NCI-H1436 treated with DMSO at 0.1 percent for 48 hours (cell line): Measurements from ENCODE around the gene ZDHHC5.
"Not testable (repeated sequence)": the region's sequence is repeated elsewhere in the genome, so short reads cannot be mapped to it uniquely, and the experiment has no call there.

Source experiments
- DNase-seq: peaks from one replicate; lab custom pipeline; 2025; lab: John Stamatoyannopoulos, UW

The ZDHHC5 gene

DNA sequence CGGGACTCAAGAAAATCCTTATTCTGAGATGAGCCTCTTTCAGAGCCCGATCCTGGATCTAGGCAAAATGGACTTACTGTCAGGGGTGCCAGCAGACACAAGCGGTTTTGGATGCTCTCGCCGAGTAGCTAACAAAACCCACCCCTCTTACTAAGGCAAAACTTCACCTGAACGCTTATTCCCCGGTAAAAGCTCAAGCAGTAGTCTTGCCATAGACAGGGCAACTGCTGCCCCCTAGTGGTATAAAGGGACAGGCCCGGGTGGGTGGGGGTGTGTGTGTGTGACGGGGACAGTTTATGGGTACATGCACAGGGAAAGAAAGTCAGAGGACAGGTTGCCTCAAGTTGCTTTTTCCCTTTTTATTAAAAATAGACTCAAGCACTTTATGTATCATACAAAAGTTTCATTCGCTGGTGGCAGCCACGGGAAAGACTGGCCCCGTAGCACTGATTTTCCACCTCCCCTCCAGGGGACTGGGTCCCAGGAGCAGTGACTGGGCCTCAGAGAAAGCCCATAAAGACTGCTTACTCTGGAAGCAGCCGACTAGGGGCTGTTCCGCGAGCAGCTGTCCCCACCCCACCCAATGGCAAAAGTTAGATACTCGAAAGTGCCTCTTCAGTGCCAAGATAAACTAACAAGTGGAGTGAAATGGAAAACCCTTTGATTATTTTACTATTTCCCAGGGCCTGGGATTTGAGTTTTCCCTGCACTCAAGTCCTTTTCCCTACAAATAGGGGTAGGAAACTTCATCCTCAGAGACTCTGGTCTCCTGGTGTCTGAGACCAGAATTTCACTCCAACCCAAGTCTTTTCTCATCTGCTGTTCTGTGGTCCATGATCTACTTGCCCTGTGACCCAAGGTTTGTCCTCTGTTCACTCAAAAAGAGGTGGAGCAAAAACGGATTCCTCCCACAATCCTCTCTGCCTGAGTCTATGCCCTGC, 22.9 kb upstream of the ZDHHC5 start:
- no peak for DNase-seq

DNA sequence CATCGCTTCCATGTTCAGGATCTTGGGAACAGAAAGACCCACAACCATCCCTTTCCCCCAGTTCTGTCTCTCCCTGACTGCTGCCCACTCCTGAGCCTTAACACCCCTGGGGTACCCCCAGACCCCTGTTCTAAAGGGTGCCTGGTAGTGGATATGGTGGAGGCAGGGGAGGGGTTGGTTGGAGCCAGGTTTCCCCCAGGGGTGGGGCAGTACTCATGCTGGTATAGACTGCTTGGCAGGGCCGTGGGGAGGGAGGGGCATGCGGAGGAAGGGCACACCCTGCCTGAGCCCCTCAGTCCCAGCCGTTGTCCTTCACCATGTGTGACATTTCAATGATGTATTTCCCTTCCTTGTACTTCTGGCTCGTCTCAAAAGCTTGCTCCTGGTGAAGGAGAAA, 22.2 kb upstream of the ZDHHC5 start:
- no peak for DNase-seq

DNA sequence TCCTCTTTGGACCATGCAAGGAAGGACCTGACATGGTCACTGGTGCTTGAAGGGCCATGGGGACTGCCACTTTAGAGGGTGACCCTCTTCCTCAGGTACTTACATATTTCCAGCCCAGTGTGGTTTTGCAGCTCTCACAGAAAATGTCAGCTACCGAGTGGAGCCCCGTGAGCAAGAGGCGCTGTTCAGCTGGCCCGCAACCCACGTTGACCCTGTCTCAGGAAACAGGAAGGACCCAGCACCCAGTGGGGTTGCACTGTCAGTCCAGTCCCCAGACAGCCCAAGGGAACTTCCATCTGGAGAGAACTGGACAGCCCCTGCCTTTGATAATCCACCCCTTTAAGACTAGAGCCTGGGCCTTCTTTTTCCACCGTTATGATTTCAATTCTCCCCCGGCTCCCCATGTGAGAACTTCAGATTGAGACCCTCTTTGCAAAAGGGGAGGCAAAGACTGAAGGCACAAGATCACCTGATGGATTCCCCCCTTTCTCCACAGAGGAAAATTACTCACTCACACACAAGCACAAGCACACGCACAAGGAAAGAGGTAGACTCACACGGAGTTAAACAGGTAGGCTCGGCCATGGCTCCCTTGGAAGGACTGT, 21.6 kb upstream of the ZDHHC5 start:
- no peak for DNase-seq

DNA sequence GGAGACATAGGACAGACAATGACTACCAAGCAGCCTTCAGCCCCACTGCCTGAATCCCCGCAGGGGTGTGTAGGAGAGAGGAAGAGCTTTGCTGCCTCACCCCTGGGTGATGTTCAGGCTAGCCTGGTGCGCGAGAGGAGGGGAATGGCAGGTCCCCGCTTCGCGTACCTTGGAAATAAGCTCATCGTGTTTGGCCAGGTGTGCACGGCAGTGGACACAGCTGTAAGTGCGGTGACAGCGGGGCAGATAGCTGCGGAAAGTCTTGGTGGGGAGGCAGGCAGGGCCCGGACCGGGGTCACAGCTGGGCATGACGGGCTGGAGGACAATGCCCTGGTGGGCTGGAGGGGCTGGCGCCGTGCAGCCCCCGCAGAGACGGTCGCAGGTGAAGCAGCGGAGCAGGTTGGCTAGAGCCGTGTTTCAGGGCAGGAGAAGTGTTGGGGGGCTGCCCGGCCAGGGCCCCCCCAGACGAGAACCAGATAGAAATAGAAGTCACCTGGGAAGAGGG, 21.1 kb upstream of the ZDHHC5 start:
- DNase-seq = no peak

DNA sequence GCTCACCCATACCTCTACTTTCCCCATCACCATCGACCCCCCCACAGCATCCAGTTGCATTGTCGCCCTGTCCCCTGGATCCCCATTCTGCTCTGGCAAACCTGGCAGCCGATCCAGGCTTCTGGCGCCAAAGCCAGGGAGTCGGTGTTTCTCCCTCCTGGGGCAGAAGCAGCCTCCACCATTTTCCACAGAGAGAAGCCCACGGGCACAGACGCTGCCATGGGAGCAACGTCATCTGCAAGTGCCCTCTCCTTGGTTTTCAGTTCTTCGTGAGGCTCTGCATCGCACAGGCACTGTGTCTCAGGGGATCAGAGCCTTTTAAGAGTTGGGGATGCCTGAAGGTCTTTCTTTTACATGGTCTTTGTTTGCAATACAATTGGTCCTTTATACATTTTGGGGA, 20.5 kb upstream of the ZDHHC5 start:
- no peak for DNase-seq

DNA sequence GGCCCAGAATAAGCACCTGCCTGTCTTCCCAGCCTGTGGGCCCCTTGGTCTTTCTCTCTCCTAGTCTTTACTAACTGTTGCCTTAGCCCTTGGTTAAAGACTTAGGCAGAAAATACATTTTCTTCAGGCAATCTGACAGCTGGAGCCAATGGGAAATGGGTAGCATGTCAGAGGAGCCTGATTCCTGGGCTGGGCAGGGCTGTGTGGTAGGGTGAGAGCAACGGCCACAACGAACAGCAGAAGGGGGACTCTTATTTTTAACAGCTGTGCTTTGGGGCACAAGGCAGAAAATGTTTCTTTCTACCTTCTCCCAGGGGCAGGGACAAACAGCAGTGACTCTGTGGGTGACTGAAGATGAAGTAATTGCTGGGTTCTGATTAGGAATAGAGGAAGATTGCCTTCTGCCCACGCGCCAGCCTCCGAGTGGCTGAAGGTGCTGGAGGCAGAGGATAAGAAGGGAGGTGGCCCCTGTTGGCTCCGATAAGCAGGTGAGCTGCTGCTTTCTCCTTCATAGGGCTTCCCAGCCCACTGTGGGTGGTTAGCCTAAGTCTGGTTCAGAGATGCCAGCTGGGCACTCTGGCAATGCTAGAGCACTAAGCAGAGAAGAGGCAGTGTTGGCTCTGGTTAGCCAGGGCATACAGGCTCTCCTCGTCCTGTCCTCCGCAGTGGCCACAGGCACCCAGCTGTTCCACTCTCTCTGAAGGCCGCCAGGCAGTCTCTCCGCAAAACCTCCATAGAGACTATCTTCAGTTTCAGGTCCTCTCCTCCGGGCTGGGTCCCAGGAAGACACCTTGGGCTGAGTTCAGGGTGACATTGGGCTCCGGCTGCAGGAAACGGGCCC, 19.7 kb upstream of the ZDHHC5 start:
- DNase-seq = no peak

DNA sequence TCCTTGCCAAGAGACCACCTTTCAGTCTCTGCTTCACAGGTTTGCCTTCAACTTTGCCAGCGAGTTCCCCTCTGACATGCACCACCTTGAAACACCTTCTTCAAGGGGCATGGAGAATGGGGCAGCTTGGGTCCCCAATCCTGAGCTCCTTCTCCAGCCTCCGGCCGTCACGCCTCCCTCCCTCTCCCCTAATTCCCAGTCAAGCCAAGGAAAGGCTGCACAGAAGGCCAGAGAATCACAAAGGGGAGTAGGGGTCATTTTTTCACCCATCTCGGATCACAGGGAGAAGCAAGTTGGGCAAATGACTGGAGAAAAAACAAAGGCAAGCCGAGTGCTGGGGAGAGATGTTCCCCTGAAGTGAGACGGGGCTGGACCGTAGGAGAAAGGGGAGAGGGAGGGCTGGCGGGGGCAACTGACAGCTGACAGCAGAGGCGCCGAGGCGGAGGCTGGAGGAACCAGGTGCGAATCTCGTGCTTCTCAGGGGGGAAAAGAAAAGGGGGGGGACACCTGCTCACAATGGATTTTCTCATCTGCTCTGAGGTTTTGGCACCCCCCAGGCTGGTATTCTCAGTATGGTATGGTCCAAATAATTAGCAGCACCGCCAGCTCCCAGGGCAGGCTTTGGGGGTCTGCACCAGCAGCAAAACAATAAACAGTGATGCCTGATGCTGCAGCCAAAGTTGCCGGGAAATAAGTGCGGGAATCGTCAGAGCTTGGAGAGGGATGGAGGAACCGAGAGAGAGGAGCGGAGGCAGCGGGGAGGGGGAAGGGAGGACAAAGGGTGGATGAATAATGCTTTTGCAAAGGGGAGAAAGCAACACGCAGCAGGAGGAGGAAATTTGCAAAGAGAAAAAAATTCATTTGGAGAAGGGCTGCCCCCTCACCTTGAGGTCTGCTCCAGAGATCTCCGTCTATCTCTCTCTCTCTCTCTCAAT, 18.8 kb upstream of the ZDHHC5 start:
- DNase-seq = no peak

DNA sequence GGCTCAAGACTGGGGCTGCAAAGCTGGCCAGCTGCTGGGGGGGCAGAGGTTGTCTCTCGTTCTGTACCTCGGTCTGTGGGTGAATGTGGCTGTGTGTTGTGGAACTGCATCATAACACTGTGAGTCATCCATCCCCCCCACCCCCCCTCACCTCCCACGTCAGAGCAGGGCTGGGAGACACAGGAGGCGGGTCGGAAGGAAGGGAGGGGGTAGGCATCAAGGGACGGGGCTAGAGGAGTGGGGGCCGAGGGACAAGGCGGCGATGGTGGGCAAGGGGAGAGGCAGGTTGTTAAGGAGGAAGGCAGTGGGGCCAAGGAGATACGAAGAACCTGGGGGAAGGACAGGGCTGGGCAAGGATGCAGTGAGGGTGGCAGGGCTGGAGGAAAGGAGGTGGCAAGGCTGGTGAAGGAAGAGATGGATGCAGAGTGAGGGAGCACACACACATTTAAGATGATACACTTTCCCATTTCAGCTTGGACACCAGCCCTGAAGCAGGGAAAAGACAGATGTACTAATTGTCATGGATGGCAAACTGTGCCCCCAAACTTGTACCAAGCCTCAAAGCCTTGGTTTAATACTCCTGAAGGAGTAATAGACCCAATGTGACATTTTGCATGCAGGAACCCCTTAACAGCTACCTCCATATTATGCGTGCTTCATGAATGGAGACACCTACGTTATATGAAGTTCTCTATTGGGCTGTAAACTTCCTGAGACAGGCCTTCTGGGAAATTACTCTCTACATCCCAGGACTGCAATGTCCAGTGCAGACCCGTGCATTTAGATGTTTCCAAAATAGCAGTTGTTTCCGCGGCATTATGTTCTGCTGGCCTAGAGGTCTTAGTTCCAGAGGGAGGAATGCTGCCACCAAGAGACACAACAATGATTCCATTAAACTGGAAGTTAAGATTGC, 17.8 kb upstream of the ZDHHC5 start, which contains the start of gene YPEL4:
TSS of gene YPEL4 (minus strand) at position 87 of the 913 bp plus-strand sequence. CDS start 2,805 bp downstream, outside the sequence.
- no peak for DNase-seq

DNA sequence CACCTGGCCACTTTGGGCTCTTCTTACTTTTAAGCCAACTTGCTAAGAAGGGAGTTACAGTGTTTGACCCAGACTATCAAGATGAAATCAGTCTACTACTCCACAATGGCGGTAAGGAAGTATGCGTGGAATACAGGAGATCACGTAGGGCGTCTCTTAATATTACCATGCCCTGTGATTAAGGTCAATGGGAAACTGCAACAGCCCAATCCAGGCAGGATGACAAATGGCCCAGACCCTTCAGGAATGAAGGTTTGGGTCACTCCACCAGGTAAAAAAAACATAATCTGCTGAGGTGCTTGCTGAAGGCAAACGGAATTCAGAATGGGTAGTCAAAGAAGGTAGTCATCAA, 17.2 kb upstream of the ZDHHC5 start:
- DNase-seq = no peak

DNA sequence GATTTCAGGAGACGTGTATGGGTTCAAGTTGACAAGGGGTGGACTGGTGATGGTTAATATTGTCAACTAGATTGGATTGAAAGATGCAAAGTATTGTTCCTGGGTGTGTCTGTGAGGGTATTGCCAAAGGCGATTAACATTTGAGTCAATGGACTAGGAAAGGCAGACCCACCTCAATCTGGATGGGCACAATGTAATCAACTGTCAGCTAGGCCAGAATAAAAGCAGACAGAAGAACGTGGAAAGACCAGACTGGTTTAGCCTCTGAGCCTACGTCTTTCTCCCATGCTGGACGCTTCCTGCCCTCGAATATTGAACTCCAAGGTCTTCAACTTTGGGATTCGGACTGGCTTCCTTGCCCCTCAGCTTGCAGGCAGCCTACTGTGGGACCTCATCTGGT, 16.5 kb upstream of the ZDHHC5 start:
- no peak for DNase-seq

DNA sequence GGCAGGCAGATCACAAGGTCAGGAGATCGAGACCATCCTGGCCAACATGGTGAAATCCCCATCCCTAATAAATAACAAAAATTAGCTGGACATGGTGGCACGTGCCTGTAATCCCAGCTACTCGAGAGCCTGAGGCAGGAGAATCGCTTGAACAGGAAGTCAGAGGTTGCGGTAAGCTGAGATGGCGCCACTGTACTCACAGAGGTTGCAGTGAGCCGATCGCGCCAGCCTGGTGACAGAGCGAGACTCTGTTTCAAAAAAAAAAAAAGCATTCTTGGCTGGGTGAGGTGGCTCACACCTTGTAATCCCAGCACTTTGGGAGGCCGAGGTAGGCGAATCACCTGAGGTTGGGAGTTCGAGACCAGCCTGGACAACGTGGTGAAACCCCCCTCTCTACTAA, 15.7 kb upstream of the ZDHHC5 start:
- DNase-seq = not testable (repeated sequence)

DNA sequence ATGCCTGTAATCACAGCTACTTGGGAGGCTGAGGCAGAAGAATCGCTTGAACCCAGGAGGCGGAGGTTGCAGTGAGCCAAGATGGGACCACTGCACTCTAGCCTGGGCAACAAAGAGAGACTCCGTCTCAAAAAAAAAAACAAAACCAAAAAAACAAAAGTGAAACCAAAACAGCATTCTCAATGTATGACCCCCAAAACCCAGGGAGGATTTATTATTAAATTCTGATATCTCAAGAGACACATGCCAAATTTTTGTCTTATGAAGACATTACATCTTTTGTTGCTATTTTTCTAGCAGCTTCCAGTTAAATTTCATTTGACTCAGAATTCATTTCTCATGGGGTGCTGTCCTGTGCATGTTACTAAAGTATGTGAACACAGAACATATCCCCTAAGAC, 15.3 kb upstream of the ZDHHC5 start:
- DNase-seq = no peak

DNA sequence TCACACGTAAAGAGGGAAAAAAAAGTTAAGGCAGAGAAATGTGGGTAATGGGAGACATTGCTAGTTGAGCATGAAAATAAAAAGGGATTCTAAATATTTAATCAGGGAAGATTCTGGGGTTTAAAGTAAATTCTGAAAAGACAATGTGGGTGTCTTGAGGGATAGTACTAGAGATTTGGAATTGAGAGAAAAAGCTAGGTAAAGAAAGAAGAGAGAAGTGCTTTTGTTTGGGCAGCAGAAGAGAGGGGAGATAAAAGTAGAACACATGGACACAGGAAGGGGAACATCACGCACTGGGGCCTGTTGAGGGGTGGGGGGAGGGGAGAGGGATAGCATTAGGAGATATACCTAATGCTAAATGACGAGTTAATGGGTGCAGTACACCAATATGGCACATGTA, 14.8 kb upstream of the ZDHHC5 start:
- DNase-seq = no peak

DNA sequence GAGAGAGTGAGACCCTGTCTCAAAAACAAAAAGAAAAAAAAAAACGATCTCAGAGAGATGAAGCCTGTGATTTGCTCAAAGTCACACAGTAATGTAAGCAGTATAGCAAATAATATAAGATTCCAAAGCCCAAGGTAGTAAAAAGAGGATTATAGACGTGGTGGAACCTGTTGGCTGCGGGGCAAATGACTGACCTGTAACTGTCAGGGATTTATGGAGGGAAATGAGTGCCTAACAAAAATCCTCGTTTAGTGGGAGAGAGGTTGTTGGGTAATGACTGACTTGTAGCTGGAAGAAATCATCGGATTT, 11.1 kb upstream of the ZDHHC5 start:
- DNase-seq = no peak

DNA sequence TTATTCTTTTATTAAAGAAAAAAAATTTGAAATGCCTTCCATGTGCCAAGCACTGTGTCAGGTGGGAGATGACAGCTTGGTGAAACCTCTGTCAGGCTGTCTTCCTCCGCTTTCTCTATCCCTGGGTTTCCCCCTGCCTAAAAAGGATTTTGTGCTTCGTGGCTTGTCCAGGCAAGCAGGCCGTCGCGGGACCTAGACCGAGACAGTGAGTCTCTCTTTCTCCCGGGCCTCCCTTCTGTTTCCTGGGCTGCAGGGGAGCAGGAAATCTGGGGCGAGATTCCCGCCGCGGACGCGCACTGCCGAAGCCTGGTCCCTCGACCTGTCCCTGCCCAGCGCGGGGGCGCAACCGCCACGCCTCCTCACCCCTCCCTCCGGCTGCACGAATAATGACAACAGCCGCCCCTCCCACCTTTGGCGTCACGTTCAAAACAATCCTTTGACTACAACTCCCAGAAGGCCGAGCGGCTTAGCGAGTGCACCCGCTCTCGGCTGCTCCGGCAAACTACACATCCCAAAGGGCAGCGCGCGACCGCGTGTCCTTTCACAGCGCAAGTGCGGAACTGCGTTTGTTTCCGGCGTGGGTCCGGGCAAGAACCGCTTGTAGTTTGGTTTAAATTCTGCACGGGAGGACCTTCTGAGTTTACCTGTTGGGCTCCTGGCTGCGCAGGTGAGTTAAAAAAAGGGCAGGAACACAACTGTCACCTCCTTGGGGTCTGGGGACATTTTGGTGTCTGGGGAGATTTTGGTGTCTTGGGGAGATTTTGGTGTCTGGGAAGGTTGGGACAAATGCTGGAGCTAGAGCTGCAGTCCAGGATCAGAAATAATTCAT, 10.5 kb upstream of the ZDHHC5 start, which contains the start of gene CLP1:
TSS of gene CLP1 (plus strand) at position 569 of the 829 bp plus-strand sequence. CDS start 1,715 bp downstream, outside the sequence.
- peak; percentile 87 for DNase-seq

DNA sequence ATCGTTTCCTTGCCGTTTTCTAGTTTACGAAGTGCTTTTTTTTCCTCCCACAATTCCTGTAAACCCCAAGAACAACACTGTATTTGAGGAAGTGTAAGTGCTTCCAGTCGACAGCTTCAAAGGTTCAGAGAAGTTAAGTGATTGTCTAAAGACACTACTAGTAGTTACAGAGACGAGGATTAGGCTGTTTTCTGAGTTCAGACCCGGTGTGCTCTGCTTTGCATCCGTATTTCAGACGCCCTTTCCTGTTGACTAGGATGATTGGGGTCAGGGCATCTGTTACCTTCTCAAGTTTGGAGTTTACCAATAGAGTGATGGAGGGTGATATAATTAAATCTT, 9.9 kb upstream of the ZDHHC5 start:
- no peak for DNase-seq

DNA sequence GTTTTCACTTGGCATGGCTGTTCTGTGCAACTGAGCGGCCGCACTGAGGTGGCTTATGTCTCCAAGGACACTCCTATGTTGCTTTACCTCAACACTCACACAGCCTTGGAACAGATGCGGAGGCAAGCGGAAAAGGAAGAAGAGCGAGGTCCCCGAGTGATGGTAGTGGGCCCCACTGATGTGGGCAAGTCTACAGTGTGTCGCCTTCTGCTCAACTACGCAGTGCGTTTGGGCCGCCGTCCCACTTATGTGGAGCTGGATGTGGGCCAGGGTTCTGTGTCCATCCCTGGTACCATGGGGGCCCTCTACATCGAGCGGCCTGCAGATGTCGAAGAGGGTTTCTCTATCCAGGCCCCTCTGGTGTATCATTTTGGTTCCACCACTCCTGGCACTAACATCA, 8.2 kb upstream of the ZDHHC5 start:
- no peak for DNase-seq

DNA sequence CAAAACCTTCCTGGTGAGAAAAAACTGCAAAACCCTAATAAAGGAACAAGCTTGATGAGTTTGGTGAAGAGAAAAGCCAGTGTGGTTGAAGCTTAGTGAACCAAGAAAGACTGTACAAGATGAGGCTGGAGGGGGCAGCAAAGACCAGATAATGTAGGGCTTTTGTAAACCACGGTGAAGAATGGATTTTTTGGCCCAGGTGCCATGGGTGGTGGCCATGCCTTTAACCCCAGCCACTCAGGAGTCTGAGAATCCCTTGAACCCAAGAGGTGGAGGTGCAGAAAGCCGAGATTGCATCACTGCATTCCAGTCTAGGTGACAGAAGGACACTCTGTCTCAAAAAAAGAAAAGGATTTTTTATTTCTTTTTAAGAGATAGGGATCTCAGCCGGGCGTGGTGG, 5.0 kb upstream of the ZDHHC5 start:
- DNase-seq = no peak

DNA sequence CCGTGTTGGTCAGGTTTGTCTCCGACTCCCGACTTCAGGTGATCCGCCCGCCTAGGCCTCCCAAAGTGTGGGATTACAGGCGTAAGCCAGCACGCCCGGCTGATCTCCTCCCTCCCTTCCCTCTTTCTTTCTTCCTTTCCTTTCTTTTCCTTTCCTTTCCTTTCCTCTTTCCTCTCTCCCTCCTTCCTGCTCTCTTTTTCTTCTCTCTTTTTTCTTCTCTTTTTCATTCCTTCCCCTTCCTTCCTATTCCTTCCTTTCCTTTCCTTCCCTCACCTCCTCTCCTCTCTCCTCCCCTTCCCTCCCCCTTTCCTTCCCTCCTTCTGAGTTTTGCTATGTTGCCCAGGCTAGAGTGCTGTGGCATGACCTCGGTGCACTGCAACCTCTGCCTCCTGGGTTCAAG, 3.9 kb upstream of the ZDHHC5 start:
- no peak for DNase-seq
